Chondrocyte (in vitro differentiated cells): ENCODE measurements around the gene MRTFA. TPM values are rescaled to one million over a fixed set of nuclear protein-coding genes. Genes with fewer than 3 reads are reported as not detected.

Experiments used
- DNase-seq: peaks from one replicate; pipeline ENCODE4 v3.0.0; 2021; ENCODE audit warnings: mixed read lengths, low spot score
- H3K27ac Mint-ChIP-seq: one replicate; pipeline ENCODE4 v1.8.0; 2021; ENCODE audit warnings: mild to moderate bottlenecking, moderate library complexity, mixed read lengths; ENCODE audit not compliant: unreplicated experiment
- H3K27me3 Mint-ChIP-seq: 2 replicates; pipeline ENCODE4 v1.8.0; 2021; ENCODE audit warnings: low read depth, mixed read lengths
- H3K36me3 Mint-ChIP-seq: 2 replicates; pipeline ENCODE4 v1.8.0; 2021; ENCODE audit warnings: low read depth, mixed read lengths
- H3K4me1 Mint-ChIP-seq: 2 replicates; pipeline ENCODE4 v1.8.0; 2021; ENCODE audit warnings: low read depth, mild to moderate bottlenecking, mixed read lengths
- H3K4me3 Mint-ChIP-seq: one replicate; pipeline ENCODE4 v1.8.0; 2021; ENCODE audit warnings: mild to moderate bottlenecking, moderate library complexity, mixed read lengths; ENCODE audit not compliant: unreplicated experiment
- H3K9me3 Mint-ChIP-seq: 2 replicates; pipeline ENCODE4 v1.8.0; 2021; ENCODE audit warnings: low read depth, mixed read lengths
- CTCF ChIP-seq: fragments of 200-600 bp; sonication (generic); IDR thresholded peaks from 2 replicates; pipeline ENCODE4 v1.5.0; 2021; ENCODE audit warnings: antibody characterized with exemption, mild to moderate bottlenecking, moderate library complexity
- total RNA-seq: library from RNA; stranded (reverse); gene quantifications from 3 replicates; pipeline ENCODE4 v1.2.1, GENCODE V29; 2021

MRTFA gene
- total RNA-seq, 1 donor from 2014 or later = 69.8 TPM

- H3K27me3 Mint-ChIP-seq = no peaks in the 10 kb centered on the region
- no peak for DNase-seq
- peak overlapping the region; percentile 87 for H3K27ac Mint-ChIP-seq
- H3K4me1 Mint-ChIP-seq = peaks cover 55% of the 10 kb centered on the region
- TF ChIP-seq CTCF = no peak
- no peaks in the 10 kb centered on the region for H3K9me3 Mint-ChIP-seq
- H3K36me3 Mint-ChIP-seq = no peaks in the 10 kb centered on the region
- peak overlapping the region; percentile 90 for H3K4me3 Mint-ChIP-seq
Observed at GRCh38 chr22:40634119-40634903, 2.2 kb downstream of the MRTFA start.

DNA sequence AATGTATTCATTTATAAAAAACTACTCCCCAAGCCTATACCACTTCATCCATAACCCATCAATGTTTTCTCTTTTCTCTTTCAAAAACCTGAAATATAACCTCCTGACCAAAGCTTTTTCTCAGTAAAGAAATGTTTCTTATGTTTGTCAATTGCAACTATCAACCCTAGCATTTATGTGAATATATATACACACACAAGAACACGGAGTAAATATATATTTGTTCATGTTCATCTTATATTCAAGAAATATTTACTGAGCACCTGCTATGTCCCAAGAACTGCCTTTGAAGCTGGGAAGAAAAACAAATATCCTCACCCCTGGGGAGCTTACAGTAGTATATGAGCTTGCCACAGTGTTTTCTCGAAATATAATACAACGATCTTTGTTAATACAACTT, 3.5 kb downstream of the MRTFA start:
- no peaks in the 10 kb centered on the region for H3K9me3 Mint-ChIP-seq
- no peak for DNase-seq
- no peak for TF ChIP-seq CTCF
- no peaks in the 10 kb centered on the region for H3K36me3 Mint-ChIP-seq
- H3K27ac Mint-ChIP-seq = peak overlapping the region; percentile 61
- peaks cover 65% of the 10 kb centered on the region for H3K4me1 Mint-ChIP-seq
- no peaks in the 10 kb centered on the region for H3K27me3 Mint-ChIP-seq
- H3K4me3 Mint-ChIP-seq = no peak overlapping the region

- Mint-ChIP-seq H3K9me3 (no peaks in the 10 kb centered on the region), H3K4me3 (no peak overlapping the region), H3K27me3 (no peaks in the 10 kb centered on the region), H3K27ac (peak overlapping the region; percentile 8), H3K36me3 (no peaks in the 10 kb centered on the region), H3K4me1 (peaks cover 68% of the 10 kb centered on the region)
- DNase-seq = peak; percentile 12
- no peak for TF ChIP-seq CTCF
Observed at GRCh38 chr22:40631925-40632324, 4.6 kb downstream of the MRTFA start.

GRCh38 chr22:40628354-40629042, 8.0 kb downstream of the MRTFA start:
- no peaks in the 10 kb centered on the region for H3K9me3 Mint-ChIP-seq
- no peak for DNase-seq
- H3K4me1 Mint-ChIP-seq = peaks cover 61% of the 10 kb centered on the region
- H3K36me3 Mint-ChIP-seq = no peaks in the 10 kb centered on the region
- no peak overlapping the region for H3K4me3 Mint-ChIP-seq
- peak overlapping the region; percentile 60 for H3K27ac Mint-ChIP-seq
- H3K27me3 Mint-ChIP-seq = no peaks in the 10 kb centered on the region
- no peak for TF ChIP-seq CTCF

- TF ChIP-seq CTCF = no peak
- peaks cover 53% of the 10 kb centered on the region for H3K4me1 Mint-ChIP-seq
- no peaks in the 10 kb centered on the region for H3K36me3 Mint-ChIP-seq
- H3K4me3 Mint-ChIP-seq = no peak overlapping the region
- DNase-seq = peak; percentile 17
- peak overlapping the region; percentile 50 for H3K27ac Mint-ChIP-seq
- H3K27me3 Mint-ChIP-seq = no peaks in the 10 kb centered on the region
- peaks cover 1% of the 10 kb centered on the region for H3K9me3 Mint-ChIP-seq
Observed at GRCh38 chr22:40627612-40628011, 8.9 kb downstream of the MRTFA start.
